ENCODE measurements around the gene MAOB. TPM values are rescaled to one million over a fixed set of nuclear protein-coding genes. Genes with fewer than 3 reads are reported as not detected.

The MAOB gene
- total and polyA plus RNA-seq, 2 experiments from 2014 or later, result 0.09 TPM; not detected in 1

GRCh38 chrX:43735534-43735933 lies 146.7 kb downstream of the MAOB start:
- H2AFZ ChIP-seq, result no peak overlapping the region
- no peaks in the 10 kb centered on the region for H4K20me1 ChIP-seq (ENCODE audit: insufficient read depth)
- no peak for DNase-seq
- H3K9me3 ChIP-seq (ENCODE audit: low read depth), result no peaks in the 10 kb centered on the region
- no peaks in the 10 kb centered on the region for H3K27me3 ChIP-seq (replicated peaks; ENCODE audit: insufficient read depth)
- H3K27ac ChIP-seq, result no peak overlapping the region
- no peaks in the 10 kb centered on the region for H3K4me1 ChIP-seq (ENCODE audit: insufficient read depth)
- TF ChIP-seq EZH2phosphoT487 (IDR thresholded peaks at IDR 0.05; ENCODE audit: insufficient read depth, low read depth), result no peak
- no peak for TF ChIP-seq EZH2 (IDR thresholded peaks at IDR 0.05; ENCODE audit: insufficient read depth, poor library complexity, severe bottlenecking)
- H3K79me2 ChIP-seq (ENCODE audit: insufficient read depth), result no peaks in the 10 kb centered on the region
- H3K9ac ChIP-seq, result no peak overlapping the region
- no peaks in the 10 kb centered on the region for H3K9me2 ChIP-seq (ENCODE audit: insufficient read depth)
- WGBS, 2 experiments (ENCODE audit: low coverage in 1 of 2, low lambda C conversion rate in 2 of 2, missing lambda C conversion rate in 2 of 2), result 67 to 70% methylated on average over 4 to 6 of the region's 6 CpGs
- no peak overlapping the region for H3K4me2 ChIP-seq (ENCODE audit: unreplicated experiment)
- H3F3A ChIP-seq (ENCODE audit: insufficient read depth), result no peaks in the 10 kb centered on the region
- no peaks in the 10 kb centered on the region for H3K36me3 ChIP-seq (ENCODE audit: low read depth)
- in situ Hi-C loops (cut with MboI), result no loop called here
- H3K4me3 ChIP-seq, result no peak overlapping the region

- no peak overlapping the region for H3K27ac ChIP-seq
- 30 to 44% methylated on average over 1 of the region's 1 CpG for WGBS, 2 experiments (ENCODE audit: low coverage in 1 of 2, low lambda C conversion rate in 2 of 2, missing lambda C conversion rate in 2 of 2)
Measured at GRCh38 chrX:43734444-43734843, 147.8 kb downstream of the MAOB start.

GRCh38 chrX:43733699-43734098 lies 148.6 kb downstream of the MAOB start:
- TF ChIP-seq EZH2phosphoT487 (IDR thresholded peaks at IDR 0.05; ENCODE audit: insufficient read depth, low read depth) (no peak), EZH2 (IDR thresholded peaks at IDR 0.05; ENCODE audit: insufficient read depth, poor library complexity, severe bottlenecking) (no peak)
- H3K9ac ChIP-seq, result no peak overlapping the region
- no peak overlapping the region for H2AFZ ChIP-seq
- no peak overlapping the region for H3K4me3 ChIP-seq
- H3K4me1 ChIP-seq (ENCODE audit: insufficient read depth), result no peaks in the 10 kb centered on the region
- H4K20me1 ChIP-seq (ENCODE audit: insufficient read depth), result no peaks in the 10 kb centered on the region
- no peak overlapping the region for H3K27ac ChIP-seq
- whole genome bisulfite sequencing, 2 experiments (ENCODE audit: low coverage in 1 of 2, low lambda C conversion rate in 2 of 2, missing lambda C conversion rate in 2 of 2), result 72 to 92% methylated on average over 1 of the region's 1 CpG
- H3K9me2 ChIP-seq (ENCODE audit: insufficient read depth), result no peaks in the 10 kb centered on the region
- in situ Hi-C loops (cut with MboI), result no loop called here
- no peaks in the 10 kb centered on the region for H3K36me3 ChIP-seq (ENCODE audit: low read depth)
- no peaks in the 10 kb centered on the region for H3K79me2 ChIP-seq (ENCODE audit: insufficient read depth)
- no peaks in the 10 kb centered on the region for H3K9me3 ChIP-seq (ENCODE audit: low read depth)
- no peaks in the 10 kb centered on the region for H3F3A ChIP-seq (ENCODE audit: insufficient read depth)
- DNase-seq, result no peak
- H3K27me3 ChIP-seq (replicated peaks; ENCODE audit: insufficient read depth), result no peaks in the 10 kb centered on the region
- H3K4me2 ChIP-seq (ENCODE audit: unreplicated experiment), result no peak overlapping the region

More at GRCh38 chrX:43734444-43734843, 147.8 kb downstream of the MAOB start:
- Histone ChIP-seq H3K4me2 (ENCODE audit: unreplicated experiment) (no peak overlapping the region), H3K4me3 (no peak overlapping the region), H3K27me3 (replicated peaks; ENCODE audit: insufficient read depth) (no peaks in the 10 kb centered on the region), H3K9ac (no peak overlapping the region), H3K9me2 (ENCODE audit: insufficient read depth) (no peaks in the 10 kb centered on the region), H3K9me3 (ENCODE audit: low read depth) (no peaks in the 10 kb centered on the region), H4K20me1 (ENCODE audit: insufficient read depth) (no peaks in the 10 kb centered on the region), H3K79me2 (ENCODE audit: insufficient read depth) (no peaks in the 10 kb centered on the region), H3F3A (ENCODE audit: insufficient read depth) (no peaks in the 10 kb centered on the region), H3K4me1 (ENCODE audit: insufficient read depth) (no peaks in the 10 kb centered on the region), H3K36me3 (ENCODE audit: low read depth) (no peaks in the 10 kb centered on the region), H2AFZ (no peak overlapping the region)
- in situ Hi-C loops (cut with MboI), result no loop called here
- DNase-seq, result no peak
- no peak for TF ChIP-seq EZH2phosphoT487 (IDR thresholded peaks at IDR 0.05; ENCODE audit: insufficient read depth, low read depth)
- TF ChIP-seq EZH2 (IDR thresholded peaks at IDR 0.05; ENCODE audit: insufficient read depth, poor library complexity, severe bottlenecking), result no peak

- WGBS, 2 experiments (ENCODE audit: low coverage in 1 of 2, low lambda C conversion rate in 2 of 2, missing lambda C conversion rate in 2 of 2), result 55 to 66% methylated on average over 6 of the region's 7 CpGs
- no peak overlapping the region for H3K9ac ChIP-seq
- in situ Hi-C loops (cut with MboI), result no loop called here
- no peak for TF ChIP-seq EZH2 (IDR thresholded peaks at IDR 0.05; ENCODE audit: insufficient read depth, poor library complexity, severe bottlenecking)
- TF ChIP-seq EZH2phosphoT487 (IDR thresholded peaks at IDR 0.05; ENCODE audit: insufficient read depth, low read depth), result no peak
- no peaks in the 10 kb centered on the region for H3K9me3 ChIP-seq (ENCODE audit: low read depth)
- H3K36me3 ChIP-seq (ENCODE audit: low read depth), result no peaks in the 10 kb centered on the region
- H2AFZ ChIP-seq, result no peak overlapping the region
- no peak overlapping the region for H3K27ac ChIP-seq
- no peaks in the 10 kb centered on the region for H3K27me3 ChIP-seq (replicated peaks; ENCODE audit: insufficient read depth)
- DNase-seq, result no peak
- no peaks in the 10 kb centered on the region for H4K20me1 ChIP-seq (ENCODE audit: insufficient read depth)
- H3K79me2 ChIP-seq (ENCODE audit: insufficient read depth), result no peaks in the 10 kb centered on the region
- no peaks in the 10 kb centered on the region for H3K4me1 ChIP-seq (ENCODE audit: insufficient read depth)
- H3K4me3 ChIP-seq, result no peak overlapping the region
- no peaks in the 10 kb centered on the region for H3F3A ChIP-seq (ENCODE audit: insufficient read depth)
- no peak overlapping the region for H3K4me2 ChIP-seq (ENCODE audit: unreplicated experiment)
- no peaks in the 10 kb centered on the region for H3K9me2 ChIP-seq (ENCODE audit: insufficient read depth)
Measured at GRCh38 chrX:43731086-43731485, 151.2 kb downstream of the MAOB start.

GRCh38 chrX:43728966-43729365 lies 153.3 kb downstream of the MAOB start:
- WGBS, 2 experiments (ENCODE audit: low coverage in 1 of 2, low lambda C conversion rate in 2 of 2, missing lambda C conversion rate in 2 of 2), result 67 to 100% methylated on average over 1 of the region's 1 CpG
- no peak overlapping the region for H3K27ac ChIP-seq
- TF ChIP-seq EZH2phosphoT487 (IDR thresholded peaks at IDR 0.05; ENCODE audit: insufficient read depth, low read depth) (no peak), EZH2 (IDR thresholded peaks at IDR 0.05; ENCODE audit: insufficient read depth, poor library complexity, severe bottlenecking) (no peak)
- H3K4me2 ChIP-seq (ENCODE audit: unreplicated experiment), result no peak overlapping the region
- no peaks in the 10 kb centered on the region for H3F3A ChIP-seq (ENCODE audit: insufficient read depth)
- no peaks in the 10 kb centered on the region for H3K4me1 ChIP-seq (ENCODE audit: insufficient read depth)
- H3K27me3 ChIP-seq (replicated peaks; ENCODE audit: insufficient read depth), result no peaks in the 10 kb centered on the region
- H3K79me2 ChIP-seq (ENCODE audit: insufficient read depth), result no peaks in the 10 kb centered on the region
- no peaks in the 10 kb centered on the region for H3K9me3 ChIP-seq (ENCODE audit: low read depth)
- no peaks in the 10 kb centered on the region for H4K20me1 ChIP-seq (ENCODE audit: insufficient read depth)
- DNase-seq, result no peak
- H3K9ac ChIP-seq, result no peak overlapping the region
- H2AFZ ChIP-seq, result no peak overlapping the region
- in situ Hi-C loops (cut with MboI), result no loop called here
- H3K4me3 ChIP-seq, result no peak overlapping the region
- no peaks in the 10 kb centered on the region for H3K36me3 ChIP-seq (ENCODE audit: low read depth)
- H3K9me2 ChIP-seq (ENCODE audit: insufficient read depth), result no peaks in the 10 kb centered on the region
